ENCODE measurements around the gene ALKBH2.
"Not testable (repeated sequence)": the region's sequence is repeated elsewhere in the genome, so short reads cannot be mapped to it uniquely, and the experiment has no call there.

ALKBH2 gene

GRCh38 chr12:109056891-109057290 is 36.4 kb downstream of the ALKBH2 start:
- DNase-seq (ENCODE audit: low read depth in 1 of 2, low spot score in 1 of 2): no peak
- no peak overlapping the region for H3K27ac ChIP-seq (replicated peaks)
- TF ChIP-seq SPI1 (IDR thresholded peaks at IDR 0.05; ENCODE audit: borderline replicate concordance, low read depth) (no peak), REST (IDR thresholded peaks at IDR 0.05; ENCODE audit: insufficient replicate concordance, low read depth) (no peak), POLR2AphosphoS5 (IDR thresholded peaks at IDR 0.05; ENCODE audit: low read depth) (no peak), GABPA (IDR thresholded peaks at IDR 0.05; ENCODE audit: low read depth) (no peak), CTCF (IDR thresholded peaks at IDR 0.05; ENCODE audit: insufficient read depth, low read length) (no peak)
- H3K27me3 ChIP-seq (ENCODE audit: insufficient read depth, poor library complexity, severe bottlenecking): no peaks in the 10 kb centered on the region
- no peak overlapping the region for H3K4me3 ChIP-seq (replicated peaks; ENCODE audit: insufficient read depth, low read length)

GRCh38 chr12:109054520-109054919 is 38.8 kb downstream of the ALKBH2 start:
- Histone ChIP-seq H3K4me3 (replicated peaks; ENCODE audit: insufficient read depth, low read length) (no peak overlapping the region), H3K27ac (replicated peaks) (no peak overlapping the region), H3K27me3 (ENCODE audit: insufficient read depth, poor library complexity, severe bottlenecking) (no peaks in the 10 kb centered on the region)
- DNase-seq (ENCODE audit: low read depth in 1 of 2, low spot score in 1 of 2): no peak
- TF ChIP-seq SPI1 (IDR thresholded peaks at IDR 0.05; ENCODE audit: borderline replicate concordance, low read depth) (no peak), GABPA (IDR thresholded peaks at IDR 0.05; ENCODE audit: low read depth) (no peak), CTCF (IDR thresholded peaks at IDR 0.05; ENCODE audit: insufficient read depth, low read length) (no peak), POLR2AphosphoS5 (IDR thresholded peaks at IDR 0.05; ENCODE audit: low read depth) (no peak), REST (IDR thresholded peaks at IDR 0.05; ENCODE audit: insufficient replicate concordance, low read depth) (no peak)

GRCh38 chr12:109054124-109054513 is 39.2 kb downstream of the ALKBH2 start:
- DNase-seq (ENCODE audit: low read depth in 1 of 2, low spot score in 1 of 2); H3K27me3 ChIP-seq (ENCODE audit: insufficient read depth, poor library complexity, severe bottlenecking); H3K4me3 ChIP-seq (replicated peaks; ENCODE audit: insufficient read depth, low read length): not testable (repeated sequence)
- H3K27ac ChIP-seq (replicated peaks): peak overlapping the region; percentile 72

GRCh38 chr12:109053382-109054123 is 39.7 kb downstream of the ALKBH2 start:
- no peaks in the 10 kb centered on the region for H3K27me3 ChIP-seq (ENCODE audit: insufficient read depth, poor library complexity, severe bottlenecking)
- peak overlapping the region; percentile 72 for H3K27ac ChIP-seq (replicated peaks)
- peak overlapping the region; percentile 96 for H3K4me3 ChIP-seq (replicated peaks; ENCODE audit: insufficient read depth, low read length)
- no peak for TF ChIP-seq GABPA (IDR thresholded peaks at IDR 0.05; ENCODE audit: low read depth)
- no peak for TF ChIP-seq POLR2AphosphoS5 (IDR thresholded peaks at IDR 0.05; ENCODE audit: low read depth)
- TF ChIP-seq CTCF (IDR thresholded peaks at IDR 0.05; ENCODE audit: insufficient read depth, low read length): no peak
- TF ChIP-seq REST (IDR thresholded peaks at IDR 0.05; ENCODE audit: insufficient replicate concordance, low read depth): no peak
- no peak for TF ChIP-seq SPI1 (IDR thresholded peaks at IDR 0.05; ENCODE audit: borderline replicate concordance, low read depth)
- DNase-seq (ENCODE audit: low read depth in 1 of 2, low spot score in 1 of 2): no peak

Measured in HL-60 (cell line).